Central memory CD8-positive, alpha-beta T cell (primary cell): Measurements from ENCODE around the gene RHBG.
A peak's percentile ranks its signal among the peaks of the same experiment; 100 is the strongest.
"Not testable (repeated sequence)": the region's sequence is repeated elsewhere in the genome, so short reads cannot be mapped to it uniquely, and the experiment has no call there.

Experiments
- ATAC-seq: fragments of 150-1000 bp; cut with Tn5 transposase; replicated peaks from 2 replicates; pipeline ENCODE4 v1.10.0; 2022; ENCODE audit warnings: mild to moderate bottlenecking, moderate FRiP score, moderate number of reproducible peaks; ENCODE audit not compliant: poor library complexity, severe bottlenecking; ENCODE audit errors: extremely low read depth
- DNase-seq, 2 donors: peaks; one replicate each; pipeline ENCODE4 v3.0.0; 2021; ENCODE audit warnings: low spot score in 2 of 2
- H3K27ac Mint-ChIP-seq: one replicate; pipeline ENCODE4 v1.8.0; 2022; ENCODE audit warnings: low read depth, mild to moderate bottlenecking, moderate library complexity, mixed read lengths
- H3K27me3 Mint-ChIP-seq: one replicate; pipeline ENCODE4 v1.8.0; 2022; ENCODE audit warnings: mixed read lengths
- H3K36me3 Mint-ChIP-seq: one replicate; pipeline ENCODE4 v1.8.0; 2022; ENCODE audit warnings: mild to moderate bottlenecking, moderate library complexity, mixed read lengths; ENCODE audit not compliant: insufficient read depth
- H3K4me1 Mint-ChIP-seq: one replicate; pipeline ENCODE4 v1.8.0; 2022; ENCODE audit warnings: mixed read lengths
- H3K4me3 Mint-ChIP-seq: one replicate; pipeline ENCODE4 v1.8.0; 2022; ENCODE audit warnings: mild to moderate bottlenecking, moderate library complexity, mixed read lengths
- H3K9me3 Mint-ChIP-seq: one replicate; pipeline ENCODE4 v1.8.0; 2022; ENCODE audit warnings: mixed read lengths

RHBG gene

DNA sequence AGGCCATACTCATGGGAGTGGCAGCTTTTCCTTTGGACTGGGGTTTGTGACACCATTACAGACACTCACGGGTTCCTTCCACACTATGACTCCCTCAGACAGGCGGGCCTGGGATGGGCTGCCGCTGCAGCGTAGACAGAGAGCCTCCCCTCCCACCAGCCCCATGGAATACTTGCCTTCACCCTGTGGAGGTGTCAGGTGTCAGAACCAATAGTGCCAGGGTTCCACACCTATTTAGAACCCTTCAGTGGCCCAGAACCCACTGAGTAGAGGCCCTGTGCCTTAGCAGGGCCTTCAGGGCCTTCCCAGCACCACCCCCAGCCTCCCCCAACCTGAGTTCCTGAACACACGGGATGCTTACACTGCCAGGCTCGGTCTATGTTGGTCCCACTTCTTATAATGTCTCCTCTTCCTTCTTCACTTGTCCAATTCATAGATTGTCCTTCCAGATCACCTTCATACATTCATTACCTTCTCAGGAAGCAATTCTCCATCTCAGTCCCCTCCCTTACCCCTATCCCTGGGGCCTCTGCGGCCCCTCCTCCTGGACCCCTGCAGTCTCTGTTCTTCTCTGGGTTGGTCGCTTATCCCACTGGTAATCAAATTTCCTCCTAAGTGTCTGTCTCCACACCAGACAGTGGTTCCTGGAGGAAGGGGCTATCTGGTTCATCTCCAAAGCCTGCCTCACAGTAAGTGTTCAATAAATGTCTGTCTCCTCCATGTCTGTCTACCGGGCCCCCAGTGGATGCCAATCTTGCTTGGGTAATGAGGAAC lies 1.4 kb upstream of the RHBG start:
- H3K27ac Mint-ChIP-seq: no peak overlapping the region
- DNase-seq (no peak), ATAC-seq (no peak)
- H3K4me1 Mint-ChIP-seq: peaks cover 5% of the 10 kb centered on the region
- no peaks in the 10 kb centered on the region for H3K36me3 Mint-ChIP-seq
- H3K4me3 Mint-ChIP-seq: no peak overlapping the region
- no peaks in the 10 kb centered on the region for H3K9me3 Mint-ChIP-seq
- H3K27me3 Mint-ChIP-seq: peaks cover 71% of the 10 kb centered on the region

DNA sequence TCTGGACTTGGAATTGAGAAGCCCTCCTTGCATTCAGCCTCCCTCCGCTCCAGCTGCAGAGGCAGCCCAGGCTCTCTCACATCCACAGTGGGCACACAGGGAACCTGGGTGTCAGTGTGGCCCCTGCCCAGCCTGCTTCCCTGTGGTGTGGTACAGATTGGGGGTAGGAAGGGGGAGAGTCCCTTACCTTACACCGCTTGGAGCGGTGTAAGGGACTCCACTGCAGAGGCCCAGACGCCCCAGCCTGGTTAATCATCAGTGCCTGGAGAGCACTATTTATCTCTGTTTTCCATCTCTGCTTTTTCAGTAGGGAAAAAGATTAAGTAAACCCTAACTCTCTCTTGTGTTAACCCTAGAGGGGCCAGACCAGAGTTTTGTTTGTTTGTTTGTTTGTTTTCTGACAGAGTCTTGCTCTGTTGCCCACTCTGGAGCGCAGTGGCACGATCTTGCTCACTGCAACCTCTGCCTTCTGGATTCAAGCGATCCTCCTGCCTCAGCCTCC lies 803 bp upstream of the RHBG start:
- Mint-ChIP-seq H3K9me3 (no peaks in the 10 kb centered on the region), H3K27me3 (peaks cover 75% of the 10 kb centered on the region), H3K4me3 (no peak overlapping the region), H3K36me3 (no peaks in the 10 kb centered on the region), H3K27ac (no peak overlapping the region), H3K4me1 (peaks cover 5% of the 10 kb centered on the region)
- ATAC-seq: no peak
- no peak for DNase-seq

DNA sequence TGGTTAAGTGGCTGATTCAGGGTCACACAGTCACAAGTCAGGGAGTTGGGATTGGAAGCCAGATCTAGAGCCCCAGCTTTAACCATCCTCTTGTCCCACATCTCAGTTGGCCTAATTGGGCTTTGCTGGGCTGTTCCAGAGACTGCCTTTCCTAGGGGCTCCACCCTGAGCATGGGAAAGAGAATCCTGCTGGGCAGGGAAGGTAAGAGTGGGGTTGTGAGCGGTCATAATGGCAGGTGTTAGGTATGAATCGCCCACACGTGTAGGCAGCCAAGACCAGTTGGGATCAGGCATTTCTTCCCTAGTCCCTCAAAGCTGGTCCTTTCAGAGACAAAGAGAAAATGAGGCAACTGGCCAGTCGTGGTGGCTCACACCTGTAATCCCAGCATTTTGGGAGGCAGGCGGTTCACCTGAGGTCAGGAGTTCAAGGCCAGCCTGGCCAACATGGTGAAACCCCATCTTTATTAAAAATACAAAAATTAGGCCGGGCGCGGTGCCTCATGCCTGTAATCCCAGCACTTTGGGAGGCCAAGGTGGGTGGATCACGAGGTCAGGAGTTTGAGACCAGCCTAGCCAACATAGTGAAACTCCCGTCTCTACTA lies 775 bp downstream of the RHBG start:
- peaks cover 67% of the 10 kb centered on the region for H3K27me3 Mint-ChIP-seq
- H3K4me3 Mint-ChIP-seq: peak overlapping the region; percentile 48
- not testable (repeated sequence) for DNase-seq, H3K27ac Mint-ChIP-seq, ATAC-seq, H3K4me1 Mint-ChIP-seq, H3K36me3 Mint-ChIP-seq, H3K9me3 Mint-ChIP-seq

DNA sequence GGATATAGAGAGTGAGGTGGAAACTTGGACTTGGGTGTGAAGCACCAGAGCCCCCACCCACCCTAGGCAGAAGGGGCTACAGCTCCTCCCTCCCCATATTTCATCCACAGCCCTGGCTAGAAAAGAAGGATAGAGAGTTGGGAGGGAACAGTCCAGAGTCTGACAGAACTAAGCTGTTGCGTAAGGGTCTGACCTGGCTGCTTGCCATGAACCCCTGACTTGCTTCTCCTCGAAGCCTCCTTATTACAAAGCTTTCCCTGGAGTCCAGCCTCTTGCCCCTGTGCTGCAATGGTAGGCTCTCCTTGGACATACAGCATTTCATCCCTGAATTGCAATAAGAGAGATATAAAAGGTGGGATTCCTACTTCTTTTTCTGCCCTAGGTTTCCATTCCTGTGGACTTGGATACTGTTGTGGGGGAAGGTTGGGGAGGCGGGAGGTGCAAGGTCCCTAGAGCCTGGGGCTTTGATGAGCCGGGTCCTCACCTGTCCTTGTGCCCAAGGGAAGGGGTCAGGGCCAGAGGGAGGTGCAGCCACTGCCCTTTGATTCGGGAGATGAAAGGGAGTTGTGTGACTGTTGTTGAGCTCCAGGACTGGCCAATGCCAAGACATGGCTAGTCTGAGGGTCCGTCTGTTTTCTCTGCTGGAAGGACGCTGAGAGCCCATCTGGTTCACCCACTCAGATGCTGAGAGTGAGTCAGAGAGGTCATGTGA lies 2.7 kb downstream of the RHBG start:
- ATAC-seq (no peak), DNase-seq (no peak)
- H3K27me3 Mint-ChIP-seq: peaks cover 53% of the 10 kb centered on the region

DNA sequence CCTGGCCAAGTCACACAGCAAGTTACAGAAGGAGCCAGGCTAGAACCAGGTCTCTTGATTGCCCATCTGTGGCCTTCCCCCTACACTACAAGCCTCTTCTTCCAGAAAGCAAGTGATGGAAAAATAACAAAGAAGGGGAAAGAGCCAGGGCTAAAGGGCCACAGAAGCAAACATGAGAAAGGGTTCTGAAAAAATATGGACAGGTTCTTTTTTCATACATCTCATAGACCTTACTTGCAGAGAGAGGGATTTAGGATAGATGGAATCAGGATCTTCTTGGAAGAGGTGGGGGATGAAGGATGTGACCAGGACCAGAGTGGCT lies 3.2 kb downstream of the RHBG start:
- no peaks in the 10 kb centered on the region for H3K36me3 Mint-ChIP-seq
- H3K4me1 Mint-ChIP-seq: peaks cover 5% of the 10 kb centered on the region
- peaks cover 48% of the 10 kb centered on the region for H3K27me3 Mint-ChIP-seq
- no peaks in the 10 kb centered on the region for H3K9me3 Mint-ChIP-seq
- H3K4me3 Mint-ChIP-seq: no peak overlapping the region
- DNase-seq (no peak), ATAC-seq (no peak)
- no peak overlapping the region for H3K27ac Mint-ChIP-seq

More for the DNA sequence above, 2.7 kb downstream of the RHBG start:
- peaks cover 5% of the 10 kb centered on the region for H3K4me1 Mint-ChIP-seq
- no peak overlapping the region for H3K27ac Mint-ChIP-seq
- H3K9me3 Mint-ChIP-seq: no peaks in the 10 kb centered on the region
- no peak overlapping the region for H3K4me3 Mint-ChIP-seq
- no peaks in the 10 kb centered on the region for H3K36me3 Mint-ChIP-seq

DNA sequence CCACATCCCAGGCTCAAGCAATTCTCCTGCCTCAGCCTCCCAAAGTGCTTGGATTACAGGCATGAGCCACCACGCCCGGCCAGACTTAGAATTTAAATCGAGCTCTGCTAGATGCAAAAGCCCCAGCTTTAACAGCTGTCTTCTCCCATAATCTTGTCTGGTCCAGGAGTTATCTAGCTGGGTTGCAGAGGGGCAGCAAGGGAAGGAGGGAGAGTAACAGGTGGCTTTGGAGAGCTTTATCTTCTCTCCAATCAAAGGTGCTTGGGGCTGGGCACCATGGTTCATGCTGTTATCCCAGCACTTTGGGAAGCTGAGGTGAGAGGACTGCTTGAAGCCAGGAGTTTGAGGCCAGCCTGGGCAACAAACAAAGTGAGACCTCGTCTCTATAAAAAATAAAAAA lies 3.9 kb downstream of the RHBG start:
- no peaks in the 10 kb centered on the region for H3K9me3 Mint-ChIP-seq
- H3K4me3 Mint-ChIP-seq: no peak overlapping the region
- ATAC-seq (no peak), DNase-seq (no peak)
- peaks cover 42% of the 10 kb centered on the region for H3K27me3 Mint-ChIP-seq
- no peak overlapping the region for H3K27ac Mint-ChIP-seq
- H3K36me3 Mint-ChIP-seq: no peaks in the 10 kb centered on the region
- H3K4me1 Mint-ChIP-seq: peaks cover 5% of the 10 kb centered on the region

DNA sequence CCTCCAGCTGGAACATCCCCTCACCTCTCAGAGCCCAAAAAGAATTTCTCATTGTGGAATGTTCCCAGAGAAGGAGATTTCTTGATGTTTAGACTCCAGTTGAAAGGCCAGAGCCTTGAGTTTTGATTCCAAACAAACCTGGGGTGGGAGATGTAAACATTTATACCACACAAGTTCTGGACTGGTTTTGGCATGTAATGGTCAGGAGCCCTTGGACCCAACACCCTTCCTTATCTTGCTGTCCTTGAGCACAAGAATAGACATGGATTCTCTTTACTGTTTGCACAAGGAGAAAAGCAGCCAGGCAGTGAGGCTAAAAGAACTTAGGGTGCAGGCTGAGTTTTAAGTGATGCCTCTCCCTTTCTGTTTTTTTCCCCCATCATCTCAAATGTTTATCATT lies 4.5 kb downstream of the RHBG start:
- no peak overlapping the region for H3K4me3 Mint-ChIP-seq
- peaks cover 5% of the 10 kb centered on the region for H3K4me1 Mint-ChIP-seq
- no peak for ATAC-seq
- no peak overlapping the region for H3K27ac Mint-ChIP-seq
- no peak for DNase-seq
- H3K9me3 Mint-ChIP-seq: no peaks in the 10 kb centered on the region
- no peaks in the 10 kb centered on the region for H3K36me3 Mint-ChIP-seq
- H3K27me3 Mint-ChIP-seq: peaks cover 36% of the 10 kb centered on the region

DNA sequence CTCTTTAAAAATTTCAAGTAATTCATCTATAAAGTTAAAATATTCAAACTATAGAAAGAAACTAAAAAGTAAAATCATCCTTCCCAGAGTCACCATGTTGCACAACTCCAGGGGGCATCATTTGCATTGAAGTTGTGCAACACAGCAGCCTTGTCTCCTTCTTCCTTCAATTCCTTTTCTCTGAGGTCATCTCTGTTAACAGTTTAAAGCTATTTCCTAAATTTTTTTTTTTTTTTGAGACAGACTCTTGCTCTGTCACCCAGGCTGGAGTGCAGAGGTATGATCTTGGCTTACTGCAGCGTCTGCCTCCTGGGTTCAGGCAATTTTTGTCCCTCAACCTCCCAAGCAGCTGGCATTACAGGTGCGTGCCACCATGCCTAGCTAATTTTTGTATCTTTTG lies 7.1 kb downstream of the RHBG start:
- Mint-ChIP-seq H3K27ac (no peak overlapping the region), H3K9me3 (no peaks in the 10 kb centered on the region), H3K4me3 (no peak overlapping the region), H3K27me3 (peaks cover 24% of the 10 kb centered on the region), H3K4me1 (no peaks in the 10 kb centered on the region), H3K36me3 (no peaks in the 10 kb centered on the region)
- no peak for ATAC-seq
- DNase-seq: no peak

DNA sequence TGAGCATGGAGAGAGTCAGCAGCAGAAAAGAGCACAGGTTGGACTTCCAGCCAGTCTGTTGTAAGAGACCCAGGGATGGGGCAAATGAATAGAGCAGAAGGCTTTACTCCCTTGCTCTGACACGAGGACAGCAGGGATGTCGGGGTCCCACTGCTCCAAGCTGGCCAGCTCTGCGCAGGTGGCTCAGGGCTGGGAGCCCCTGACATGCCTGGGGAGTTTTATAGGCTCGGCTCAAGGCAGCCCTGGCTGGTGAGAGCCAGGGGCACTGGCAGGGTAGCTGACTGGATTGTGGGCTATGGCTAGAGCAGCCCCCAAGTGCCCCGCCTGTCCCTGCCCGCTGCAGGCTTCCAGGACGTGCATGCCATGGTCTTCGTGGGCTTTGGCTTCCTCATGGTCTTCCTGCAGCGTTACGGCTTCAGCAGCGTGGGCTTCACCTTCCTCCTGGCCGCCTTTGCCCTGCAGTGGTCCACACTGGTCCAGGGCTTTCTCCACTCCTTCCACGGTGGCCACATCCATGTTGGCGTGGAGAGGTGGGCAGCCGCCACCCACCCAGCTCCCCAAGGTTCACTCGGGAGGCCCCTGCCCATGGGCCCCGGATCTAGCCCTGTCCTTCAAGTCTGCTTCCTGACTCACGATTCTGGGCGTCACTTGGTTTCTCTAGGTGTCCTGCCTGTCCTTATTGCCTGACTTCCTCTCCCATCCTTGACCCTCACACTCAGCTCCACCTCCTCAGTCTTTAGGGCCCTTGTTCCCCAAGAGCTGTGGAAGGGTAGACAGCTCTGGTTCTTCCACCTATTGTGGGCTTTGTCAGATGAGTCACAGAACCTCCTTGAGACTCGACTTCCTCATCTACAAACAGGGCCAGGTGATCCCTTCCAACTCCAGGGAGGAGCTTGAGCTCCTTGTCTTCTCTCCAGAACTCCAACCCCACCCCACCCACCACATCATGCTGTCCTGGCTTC lies 8.2 kb downstream of the RHBG start:
- no peak overlapping the region for H3K4me3 Mint-ChIP-seq
- no peaks in the 10 kb centered on the region for H3K9me3 Mint-ChIP-seq
- H3K4me1 Mint-ChIP-seq: no peaks in the 10 kb centered on the region
- no peak for DNase-seq
- H3K27me3 Mint-ChIP-seq: peaks cover 16% of the 10 kb centered on the region
- H3K36me3 Mint-ChIP-seq: no peaks in the 10 kb centered on the region
- no peak overlapping the region for H3K27ac Mint-ChIP-seq
- no peak for ATAC-seq

DNA sequence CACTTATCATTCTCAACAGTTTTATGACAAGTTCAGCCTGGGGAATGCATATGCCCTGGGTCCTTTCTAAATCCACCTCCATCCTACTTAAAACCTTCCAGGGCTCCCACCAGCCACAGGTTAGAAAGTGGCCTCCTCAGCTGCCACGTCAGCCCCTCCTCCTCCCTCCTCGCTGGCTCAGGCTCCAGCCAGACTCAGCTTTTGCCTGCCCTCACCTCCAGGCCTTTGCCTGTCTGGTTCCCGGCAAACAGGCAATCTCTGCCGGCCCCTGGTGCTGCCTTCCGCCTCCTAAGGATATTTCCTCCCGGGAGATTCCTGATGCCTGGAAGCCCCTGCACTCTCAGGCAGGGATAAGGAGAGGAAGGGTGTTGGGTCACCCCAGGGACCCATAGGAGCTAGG lies 9.5 kb downstream of the RHBG start:
- Mint-ChIP-seq H3K27me3 (peaks cover 8% of the 10 kb centered on the region), H3K9me3 (no peaks in the 10 kb centered on the region), H3K36me3 (no peaks in the 10 kb centered on the region), H3K27ac (no peak overlapping the region), H3K4me1 (no peaks in the 10 kb centered on the region), H3K4me3 (no peak overlapping the region)
- no peak for ATAC-seq
- DNase-seq: no peak

DNA sequence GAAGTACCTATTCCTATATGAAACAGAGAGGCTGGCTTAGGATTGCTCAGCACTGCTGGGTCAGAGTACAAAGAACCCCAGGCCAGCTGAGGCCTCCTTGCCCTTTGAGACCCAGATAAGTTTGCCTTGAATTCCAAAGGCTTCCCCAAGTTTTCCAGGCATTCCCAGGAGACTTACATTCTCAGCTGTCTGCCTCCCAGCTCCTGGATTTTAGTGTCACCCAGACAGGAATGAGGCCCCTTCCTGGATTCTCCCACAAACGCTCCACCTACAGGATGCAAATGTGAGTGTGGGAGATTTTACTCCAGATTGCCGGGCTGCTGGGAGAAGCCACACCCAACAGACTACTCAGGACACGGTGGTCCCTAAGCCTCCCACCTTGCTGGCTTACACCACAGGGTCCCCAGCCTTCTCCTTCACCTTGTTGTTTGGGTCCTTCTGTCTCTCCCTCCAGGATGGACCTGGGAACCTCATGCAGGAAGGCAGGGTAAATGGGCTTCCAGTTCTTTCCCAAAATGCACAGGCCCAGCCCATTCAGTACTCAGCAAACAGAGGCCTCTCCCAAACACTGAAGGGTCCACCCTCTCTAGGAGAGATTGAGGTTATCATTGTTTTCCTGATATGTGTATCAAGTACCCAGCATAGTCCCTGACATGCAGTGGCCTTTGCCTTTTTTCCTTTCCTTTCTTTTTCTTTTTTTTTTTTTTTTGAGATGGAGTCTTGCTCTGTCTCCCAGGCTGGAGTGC lies 10.6 kb downstream of the RHBG start:
- H3K36me3 Mint-ChIP-seq: no peaks in the 10 kb centered on the region
- no peak overlapping the region for H3K4me3 Mint-ChIP-seq

DNA sequence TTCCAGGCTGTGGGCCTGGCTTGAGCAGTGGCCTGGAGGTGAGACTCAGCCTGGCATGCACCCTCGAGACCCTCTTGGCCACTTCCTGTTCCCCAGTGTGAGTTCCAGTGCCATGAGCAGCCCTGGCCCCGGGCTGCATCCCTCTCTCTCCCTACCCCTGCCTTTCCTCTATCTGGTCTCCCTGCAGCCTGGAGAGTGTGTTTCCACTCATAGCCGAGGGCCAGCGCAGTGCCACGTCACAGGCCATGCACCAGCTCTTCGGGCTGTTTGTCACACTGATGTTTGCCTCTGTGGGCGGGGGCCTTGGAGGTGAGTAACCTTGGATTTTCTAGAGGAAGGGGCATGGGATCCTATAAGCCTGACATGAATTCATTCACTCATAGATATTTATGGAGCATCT lies 13.6 kb downstream of the RHBG start:
- no peak for ATAC-seq

More for the DNA sequence above, 10.6 kb downstream of the RHBG start:
- ATAC-seq (no peak), DNase-seq (no peak)
- Mint-ChIP-seq H3K4me1 (no peaks in the 10 kb centered on the region), H3K27ac (no peak overlapping the region), H3K27me3 (peaks cover 7% of the 10 kb centered on the region), H3K9me3 (no peaks in the 10 kb centered on the region)

More for the DNA sequence above, 13.6 kb downstream of the RHBG start:
- Mint-ChIP-seq H3K36me3 (no peaks in the 10 kb centered on the region), H3K4me1 (peaks cover 8% of the 10 kb centered on the region), H3K9me3 (no peaks in the 10 kb centered on the region), H3K4me3 (no peak overlapping the region), H3K27ac (no peak overlapping the region), H3K27me3 (no peaks in the 10 kb centered on the region)
- no peak for DNase-seq
